SK-N-SH treated with all-trans-retinoic acid at 6 μM for 48 hours (cell line): ENCODE results near the gene CMTR1.

ENCODE experiments used
- ATAC-seq: fragments of 200-7000 bp; cut with Tn5 transposase; 3 replicates; pipeline ENCODE4 v1.9.1; 2020; ENCODE audit warnings: mild to moderate bottlenecking, moderate library complexity
- ARNTL ChIP-seq: fragments of 450-650 bp; formaldehyde crosslinking; IDR thresholded peaks from 2 replicates; pipeline ENCODE4 v1.5.0; 2020; ENCODE audit warnings: low read depth, mild to moderate bottlenecking, moderate library complexity, borderline replicate concordance
- BACH2 ChIP-seq: fragments of 250-450 bp; sonication (Bioruptor Pico); IDR thresholded peaks from 2 replicates; pipeline ENCODE4 v1.9.0; 2021; ENCODE audit warnings: mild to moderate bottlenecking, borderline replicate concordance
- CREB5 ChIP-seq: fragments of 250-450 bp; sonication (Bioruptor Pico); IDR thresholded peaks from 2 replicates; pipeline ENCODE4 v1.5.1; 2020; ENCODE audit warnings: low read depth, mild to moderate bottlenecking, moderate library complexity
- CSDC2 ChIP-seq: fragments of 250-450 bp; sonication (Bioruptor Pico); IDR thresholded peaks from 2 replicates; pipeline ENCODE4 v1.5.0; 2020; ENCODE audit warnings: mild to moderate bottlenecking, moderate library complexity
- CSRNP3 ChIP-seq: fragments of 250-450 bp; sonication (Bioruptor Pico); IDR thresholded peaks from 2 replicates; pipeline ENCODE4 v1.5.1; 2021; ENCODE audit warnings: mild to moderate bottlenecking, moderate library complexity
- ESRRG ChIP-seq: fragments of 250-450 bp; sonication (Bioruptor Pico); IDR thresholded peaks from 2 replicates; pipeline ENCODE4 v1.6.1; 2021; ENCODE audit warnings: mild to moderate bottlenecking
- GLIS3 ChIP-seq: fragments of 250-450 bp; sonication (Bioruptor Pico); IDR thresholded peaks from 2 replicates; pipeline ENCODE4 v1.5.0; 2020; ENCODE audit warnings: mild to moderate bottlenecking, moderate library complexity
- ISL1 ChIP-seq: fragments of 250-450 bp; sonication (Bioruptor Pico); IDR thresholded peaks from 2 replicates; pipeline ENCODE4 v2.1.2; 2022; ENCODE audit warnings: mild to moderate bottlenecking, moderate library complexity
- POU6F1 ChIP-seq: fragments of 250-450 bp; sonication (Bioruptor Pico); IDR thresholded peaks from 2 replicates; pipeline ENCODE4 v1.8.0; 2021; ENCODE audit warnings: low read depth, mild to moderate bottlenecking, moderate library complexity, borderline replicate concordance
- PPARA ChIP-seq: fragments of 250-450 bp; sonication (Bioruptor Pico); IDR thresholded peaks from 2 replicates; pipeline ENCODE4 v1.5.0; 2020; ENCODE audit warnings: mild to moderate bottlenecking, borderline replicate concordance
- RARB ChIP-seq: fragments of 250-450 bp; sonication (Bioruptor Pico); IDR thresholded peaks from 2 replicates; pipeline ENCODE4 v1.8.0; 2021; ENCODE audit warnings: mild to moderate bottlenecking, moderate library complexity
- SNAI2 ChIP-seq: fragments of 250-450 bp; sonication (Bioruptor Pico); IDR thresholded peaks from 2 replicates; pipeline ENCODE4 v1.5.0; 2020; ENCODE audit warnings: mild to moderate bottlenecking, moderate library complexity
- TCF4 ChIP-seq: fragments of 250-450 bp; sonication (Bioruptor Pico); IDR thresholded peaks from 2 replicates; pipeline ENCODE4 v1.8.0; 2021; ENCODE audit warnings: mild to moderate bottlenecking, moderate library complexity, borderline replicate concordance
- TOX ChIP-seq: fragments of 250-450 bp; sonication (Bioruptor Pico); IDR thresholded peaks from 2 replicates; pipeline ENCODE4 v1.8.0; 2021; ENCODE audit warnings: mild to moderate bottlenecking, moderate library complexity, borderline replicate concordance
- TSHZ2 ChIP-seq: fragments of 250-450 bp; sonication (Bioruptor Pico); IDR thresholded peaks from 2 replicates; pipeline ENCODE4 v1.5.0; 2020; ENCODE audit warnings: mild to moderate bottlenecking, moderate library complexity
- ZC3H10 ChIP-seq: fragments of 250-450 bp; sonication (Bioruptor Pico); IDR thresholded peaks from 2 replicates; pipeline ENCODE4 v1.5.1; 2021; ENCODE audit warnings: mild to moderate bottlenecking, moderate library complexity
- ZFP3 ChIP-seq: fragments of 250-450 bp; sonication (Bioruptor Pico); IDR thresholded peaks from 2 replicates; pipeline ENCODE4 v1.5.0; 2020; ENCODE audit warnings: mild to moderate bottlenecking, moderate library complexity
- ZFP30 ChIP-seq: fragments of 450-650 bp; formaldehyde crosslinking; IDR thresholded peaks from 2 replicates; pipeline ENCODE4 v1.5.0; 2022; ENCODE audit warnings: mild to moderate bottlenecking, moderate library complexity
- ZNF565 ChIP-seq: fragments of 450-650 bp; formaldehyde crosslinking; conservative IDR thresholded peaks from 2 replicates; pipeline ENCODE4 v1.5.0; 2020; ENCODE audit warnings: low read depth, mild to moderate bottlenecking, moderate library complexity
- TF ChIP-seq, protein P1 (sequence below): fragments of 250-450 bp; sonication (Bioruptor Pico); IDR thresholded peaks from 2 replicates; pipeline ENCODE4 v1.8.0; 2020; ENCODE audit warnings: mild to moderate bottlenecking, moderate library complexity, borderline replicate concordance

The CMTR1 gene

DNA sequence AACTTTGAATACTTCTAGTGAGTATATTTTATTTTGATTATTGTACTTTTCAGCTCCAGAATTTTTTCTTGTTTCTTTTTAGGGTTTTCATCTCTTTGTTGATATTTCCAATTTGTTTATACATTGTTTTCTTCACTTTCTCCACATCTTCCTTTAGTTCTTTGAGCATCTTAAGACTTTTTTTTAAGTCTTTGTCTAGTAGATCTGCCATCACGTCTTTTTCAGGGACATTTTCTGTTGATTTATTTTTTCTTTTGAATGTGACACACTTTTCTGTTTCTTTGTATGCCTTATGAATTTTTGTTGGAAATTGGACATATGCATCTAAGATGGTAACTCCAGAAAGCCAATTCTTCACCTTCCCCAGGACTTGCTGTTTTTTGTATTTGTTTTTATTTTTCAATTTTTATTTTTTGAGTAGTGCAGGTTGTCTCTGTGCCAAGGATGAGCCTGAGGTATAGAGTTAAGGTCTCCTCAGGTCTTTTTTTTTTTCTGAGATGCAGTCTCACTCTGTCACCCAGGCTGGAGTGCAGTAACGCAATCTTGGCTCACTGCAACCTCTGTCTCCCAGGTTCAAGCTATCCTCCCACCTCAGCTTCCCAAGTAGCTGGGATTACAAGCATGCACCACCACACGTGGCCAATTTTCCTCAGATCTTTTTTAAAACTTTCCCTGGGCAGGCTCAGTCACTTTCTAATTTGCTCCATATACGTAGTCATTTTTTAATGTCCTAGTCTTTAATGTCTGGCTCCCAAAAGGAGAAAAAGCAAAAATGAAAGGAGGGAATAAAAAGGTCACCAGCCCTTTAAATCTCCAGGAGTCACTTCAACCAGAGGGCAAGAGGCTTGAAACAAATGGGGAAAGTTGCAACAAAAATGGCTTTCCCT is 6.7 kb upstream of the CMTR1 start:
- TF ChIP-seq RARB (CRISPR knock-in tag), result no peak
- ATAC-seq, result no peak

DNA sequence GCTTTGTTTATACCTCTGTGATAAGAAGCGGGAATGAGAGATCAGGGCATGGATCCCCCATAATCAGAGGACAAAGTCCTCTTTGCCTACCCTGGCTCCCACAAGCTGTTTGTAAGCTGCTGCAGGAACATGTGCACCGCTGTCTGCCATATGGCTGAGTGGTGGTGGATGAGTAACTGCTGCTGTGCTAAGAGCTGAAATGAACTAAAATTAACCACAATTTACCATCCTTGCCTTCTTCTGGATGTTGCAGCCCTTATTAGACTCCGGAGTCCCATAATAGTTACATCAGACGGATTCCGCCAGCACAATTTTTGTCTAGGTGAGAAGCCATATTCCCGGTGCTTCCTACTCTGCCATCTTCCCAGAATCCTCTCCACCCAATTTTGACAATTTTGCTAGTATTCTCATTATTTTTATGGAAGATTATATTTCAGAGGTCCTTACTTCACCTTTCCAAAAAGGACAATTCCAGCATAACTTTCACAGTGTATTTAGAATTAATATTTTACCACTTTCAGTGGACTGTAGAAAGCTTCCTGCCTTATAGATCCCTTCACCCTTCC is 6.0 kb upstream of the CMTR1 start:
- TF ChIP-seq, protein P1, sequence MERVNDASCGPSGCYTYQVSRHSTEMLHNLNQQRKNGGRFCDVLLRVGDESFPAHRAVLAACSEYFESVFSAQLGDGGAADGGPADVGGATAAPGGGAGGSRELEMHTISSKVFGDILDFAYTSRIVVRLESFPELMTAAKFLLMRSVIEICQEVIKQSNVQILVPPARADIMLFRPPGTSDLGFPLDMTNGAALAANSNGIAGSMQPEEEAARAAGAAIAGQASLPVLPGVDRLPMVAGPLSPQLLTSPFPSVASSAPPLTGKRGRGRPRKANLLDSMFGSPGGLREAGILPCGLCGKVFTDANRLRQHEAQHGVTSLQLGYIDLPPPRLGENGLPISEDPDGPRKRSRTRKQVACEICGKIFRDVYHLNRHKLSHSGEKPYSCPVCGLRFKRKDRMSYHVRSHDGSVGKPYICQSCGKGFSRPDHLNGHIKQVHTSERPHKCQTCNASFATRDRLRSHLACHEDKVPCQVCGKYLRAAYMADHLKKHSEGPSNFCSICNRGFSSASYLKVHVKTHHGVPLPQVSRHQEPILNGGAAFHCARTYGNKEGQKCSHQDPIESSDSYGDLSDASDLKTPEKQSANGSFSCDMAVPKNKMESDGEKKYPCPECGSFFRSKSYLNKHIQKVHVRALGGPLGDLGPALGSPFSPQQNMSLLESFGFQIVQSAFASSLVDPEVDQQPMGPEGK (CRISPR knock-in tag), result no peak
- TF ChIP-seq CSRNP3 (CRISPR knock-in tag), result no peak
- TF ChIP-seq ZFP30 (CRISPR knock-in tag), result no peak
- no peak for TF ChIP-seq BACH2 (CRISPR knock-in tag)
- TF ChIP-seq CREB5, result no peak
- TF ChIP-seq ZFP3 (CRISPR knock-in tag), result no peak
- no peak for TF ChIP-seq SNAI2 (CRISPR knock-in tag)
- no peak for TF ChIP-seq TCF4 (CRISPR knock-in tag)
- no peak for TF ChIP-seq TSHZ2 (CRISPR knock-in tag)
- no peak for TF ChIP-seq RARB (CRISPR knock-in tag)
- no peak for TF ChIP-seq TOX (CRISPR knock-in tag)
- TF ChIP-seq POU6F1 (CRISPR knock-in tag), result no peak
- TF ChIP-seq CSDC2 (CRISPR knock-in tag), result no peak
- no peak for TF ChIP-seq ZNF565 (CRISPR knock-in tag)
- TF ChIP-seq ZC3H10 (CRISPR knock-in tag), result no peak
- no peak for TF ChIP-seq PPARA (CRISPR knock-in tag)
- TF ChIP-seq GLIS3, result no peak
- no peak for TF ChIP-seq ESRRG (CRISPR knock-in tag)
- TF ChIP-seq ISL1 (CRISPR knock-in tag), result no peak
- no peak for TF ChIP-seq ARNTL (CRISPR knock-in tag)
- ATAC-seq, result no peak

DNA sequence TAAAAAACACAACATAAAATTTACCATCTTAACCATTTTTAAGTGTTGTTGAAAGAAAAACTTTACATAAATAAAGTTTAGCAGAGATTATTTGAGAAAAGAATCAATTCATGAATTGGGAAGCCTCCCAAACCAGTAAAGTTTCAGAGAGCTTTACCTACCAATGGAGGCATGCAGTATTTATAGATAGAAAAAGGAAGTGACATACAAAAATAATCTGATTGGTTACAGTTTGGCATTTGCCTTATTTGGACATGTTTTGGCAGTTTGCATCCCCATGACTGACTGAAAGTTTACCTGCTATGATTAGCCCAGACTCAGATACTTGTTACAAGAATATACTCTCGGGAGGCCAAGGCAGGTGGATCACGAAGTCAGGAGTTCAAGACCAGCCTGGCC is 3.7 kb upstream of the CMTR1 start:
- ATAC-seq, result no peak
- TF ChIP-seq ZC3H10 (CRISPR knock-in tag) (no peak), CREB5 (no peak), ZNF565 (CRISPR knock-in tag) (no peak)
- TF ChIP-seq, protein P1 (CRISPR knock-in tag), result no peak
